Gastrocnemius medialis (tissue), 4 donors: ENCODE results near the gene TMEM132C. TPM values are rescaled to one million over a fixed set of nuclear protein-coding genes. Genes with fewer than 3 reads are reported as not detected.

Experiments used
- ATAC-seq, 2 donors: fragments of 150-250 bp; one replicate each; pipeline ENCODE4 v1.9.1; 2016
- DNase-seq, 2 donors: peaks; one replicate each; pipeline ENCODE4 v3.0.0-alpha.2; 2019
- H3K27ac ChIP-seq, 4 donors: fragments of 200-600 bp; sonication (generic); 1 replicate in 1 of 4; 2 replicates in 3 of 4; pipeline ENCODE4 v1.5.1; 2016 to 2018; ENCODE audit warnings: mild to moderate bottlenecking in 2 of 4, moderate library complexity in 1 of 4
- H3K27me3 ChIP-seq, 3 donors: fragments of 200-600 bp; sonication (generic) in 2 of 3; 1 replicate in 1 of 3; 2 replicates in 2 of 3; pipeline versions ENCODE4 v1.5.1 to v1.6.0; 2016 to 2019; ENCODE audit warnings: mild to moderate bottlenecking in 1 of 3, moderate library complexity in 1 of 3
- H3K36me3 ChIP-seq, 2 donors: fragments of 200-600 bp; sonication (generic) in 1 of 2; one replicate each; pipeline ENCODE4 v1.5.1; 2017 to 2018
- H3K4me1 ChIP-seq, 2 donors: fragments of 200-600 bp; sonication (generic) in 1 of 2; one replicate each; pipeline ENCODE4 v1.5.1; 2016 to 2017; ENCODE audit warnings: mild to moderate bottlenecking in 2 of 2
- H3K4me3 ChIP-seq, 4 donors: fragments of 200-600 bp; sonication (generic) in 3 of 4; 1 replicate in 1 of 4; 2 replicates in 3 of 4; pipeline ENCODE4 v1.5.1; 2016 to 2019; ENCODE audit warnings: mild to moderate bottlenecking in 2 of 4
- H3K9me3 ChIP-seq, 3 donors: fragments of 200-600 bp; sonication (generic) in 2 of 3; 1 replicate in 1 of 3; 2 replicates in 2 of 3; pipeline ENCODE4 v1.5.1; 2016 to 2019
- POLR2A ChIP-seq, 2 donors: fragments of 450-650 bp; IDR thresholded peaks; one replicate each; pipeline ENCODE4 v1.6.1; 2017; ENCODE audit warnings: antibody characterized with exemption in 2 of 2, mild to moderate bottlenecking in 2 of 2, moderate library complexity in 2 of 2
- in situ Hi-C, 4 donors: fragments of 200-750 bp; cut with MboI; loops; one replicate each; pipeline versions ENCODE4 v1.15.0 to v1.8.0; 2017; ENCODE audit warnings: low sequenced_read_pairs in 4 of 4
- intact Hi-C: fragments of 100-400 bp; cut with DNase I; formaldehyde crosslinking; loops from one replicate; pipeline ENCODE4 v1.15.1; 2023; ENCODE audit warnings: low total_unique reads
- total RNA-seq, 4 donors: library from RNA; depleted of rRNA; stranded (reverse); fragments of >200 nt; gene quantifications; one replicate each; pipeline versions ENCODE4 v1.1.0 to v1.2.3, GENCODE V29; 2016
- TF ChIP-seq, protein P1 (sequence below), 5 experiments: fragments of 450-650 bp in 3 of 5; fragments of 200-600 bp in 2 of 5; sonication (generic) in 2 of 5; IDR thresholded peaks in 4 of 5; conservative IDR thresholded peaks in 1 of 5; 1 replicate in 4 of 5; 2 replicates in 1 of 5; pipeline ENCODE4 v1.5.1; 2016 to 2019; ENCODE audit warnings: antibody characterized with exemption in 5 of 5, mild to moderate bottlenecking in 3 of 5, moderate library complexity in 3 of 5

The TMEM132C gene
- total RNA-seq, 4 donors from 2014 or later, result 0.24 to 0.82 (median 0.68) TPM

DNA sequence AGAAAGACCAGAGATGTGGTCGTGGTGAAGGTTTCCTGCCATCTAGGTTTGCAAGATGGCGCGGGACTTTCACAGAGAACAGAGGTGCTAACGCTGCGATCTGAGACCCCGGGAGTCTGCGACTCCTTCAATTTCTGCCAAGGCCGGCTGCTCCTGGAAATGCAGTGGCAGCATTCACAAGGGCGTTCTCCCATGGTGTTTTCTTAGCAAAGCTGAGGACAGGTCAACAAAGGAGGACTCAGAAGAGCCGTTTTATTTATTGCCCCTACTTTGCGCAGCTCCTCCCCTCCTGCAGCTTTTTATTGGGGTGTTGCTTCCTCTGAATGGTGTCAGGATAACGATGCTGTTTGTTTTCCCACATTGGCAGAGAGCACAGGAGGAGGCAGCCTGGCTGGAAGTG is 86.3 kb downstream of the TMEM132C start:
- in situ Hi-C loops (no loop called here), intact Hi-C loops (no loop called here)
- no peak for TF ChIP-seq POLR2A (IDR thresholded peaks at IDR 0.05)
- TF ChIP-seq, protein P1, sequence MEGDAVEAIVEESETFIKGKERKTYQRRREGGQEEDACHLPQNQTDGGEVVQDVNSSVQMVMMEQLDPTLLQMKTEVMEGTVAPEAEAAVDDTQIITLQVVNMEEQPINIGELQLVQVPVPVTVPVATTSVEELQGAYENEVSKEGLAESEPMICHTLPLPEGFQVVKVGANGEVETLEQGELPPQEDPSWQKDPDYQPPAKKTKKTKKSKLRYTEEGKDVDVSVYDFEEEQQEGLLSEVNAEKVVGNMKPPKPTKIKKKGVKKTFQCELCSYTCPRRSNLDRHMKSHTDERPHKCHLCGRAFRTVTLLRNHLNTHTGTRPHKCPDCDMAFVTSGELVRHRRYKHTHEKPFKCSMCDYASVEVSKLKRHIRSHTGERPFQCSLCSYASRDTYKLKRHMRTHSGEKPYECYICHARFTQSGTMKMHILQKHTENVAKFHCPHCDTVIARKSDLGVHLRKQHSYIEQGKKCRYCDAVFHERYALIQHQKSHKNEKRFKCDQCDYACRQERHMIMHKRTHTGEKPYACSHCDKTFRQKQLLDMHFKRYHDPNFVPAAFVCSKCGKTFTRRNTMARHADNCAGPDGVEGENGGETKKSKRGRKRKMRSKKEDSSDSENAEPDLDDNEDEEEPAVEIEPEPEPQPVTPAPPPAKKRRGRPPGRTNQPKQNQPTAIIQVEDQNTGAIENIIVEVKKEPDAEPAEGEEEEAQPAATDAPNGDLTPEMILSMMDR (IDR thresholded peaks at IDR 0.05 in 4 of 5, conservative IDR thresholded peaks at IDR 0.05 in 1 of 5), result no peak

DNA sequence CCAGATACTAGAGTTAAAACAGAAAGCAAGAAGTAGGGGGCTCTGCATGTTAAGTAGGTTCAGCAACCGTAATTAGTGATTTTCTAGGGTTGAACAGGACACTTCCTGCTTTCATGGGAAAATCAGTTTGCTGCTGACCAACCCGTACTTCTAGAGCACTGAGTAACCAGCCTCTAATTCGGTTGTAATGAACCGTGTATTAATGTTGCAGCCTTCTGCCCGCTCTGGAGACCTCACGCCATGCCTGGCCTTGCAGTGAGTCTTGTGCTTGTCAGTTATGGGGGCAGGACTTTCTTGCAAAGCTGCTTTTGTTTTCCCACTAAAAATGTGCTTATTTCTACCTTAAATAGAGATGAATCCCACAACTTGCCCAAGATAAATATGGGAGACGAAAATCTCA is 89.6 kb downstream of the TMEM132C start:
- DNase-seq (no peak), ATAC-seq (no peak)
- no peaks in the 10 kb centered on the region for H3K36me3 ChIP-seq
- in situ Hi-C loops (no loop called here), intact Hi-C loops (no loop called here)
- TF ChIP-seq, protein P1 (IDR thresholded peaks at IDR 0.05 in 4 of 5, conservative IDR thresholded peaks at IDR 0.05 in 1 of 5), result no peak
- TF ChIP-seq POLR2A (IDR thresholded peaks at IDR 0.05), result no peak
- H3K4me3 ChIP-seq, result no peak overlapping the region
- H3K4me1 ChIP-seq, result no peaks in the 10 kb centered on the region
- H3K9me3 ChIP-seq, result no peaks in the 10 kb centered on the region
- no peak overlapping the region for H3K27ac ChIP-seq
- H3K27me3 ChIP-seq, result peaks cover 0 to 7% (median 0%) of the 10 kb centered on the region in 3 donors

More for the DNA sequence above, 86.3 kb downstream of the TMEM132C start:
- peaks cover 0 to 7% (median 0%) of the 10 kb centered on the region in 3 donors for H3K27me3 ChIP-seq
- H3K4me1 ChIP-seq, result no peaks in the 10 kb centered on the region
- H3K4me3 ChIP-seq, result no peak overlapping the region
- no peak overlapping the region for H3K27ac ChIP-seq
- H3K36me3 ChIP-seq, result no peaks in the 10 kb centered on the region
- no peaks in the 10 kb centered on the region for H3K9me3 ChIP-seq
- no peak for DNase-seq
- ATAC-seq, result no peak

DNA sequence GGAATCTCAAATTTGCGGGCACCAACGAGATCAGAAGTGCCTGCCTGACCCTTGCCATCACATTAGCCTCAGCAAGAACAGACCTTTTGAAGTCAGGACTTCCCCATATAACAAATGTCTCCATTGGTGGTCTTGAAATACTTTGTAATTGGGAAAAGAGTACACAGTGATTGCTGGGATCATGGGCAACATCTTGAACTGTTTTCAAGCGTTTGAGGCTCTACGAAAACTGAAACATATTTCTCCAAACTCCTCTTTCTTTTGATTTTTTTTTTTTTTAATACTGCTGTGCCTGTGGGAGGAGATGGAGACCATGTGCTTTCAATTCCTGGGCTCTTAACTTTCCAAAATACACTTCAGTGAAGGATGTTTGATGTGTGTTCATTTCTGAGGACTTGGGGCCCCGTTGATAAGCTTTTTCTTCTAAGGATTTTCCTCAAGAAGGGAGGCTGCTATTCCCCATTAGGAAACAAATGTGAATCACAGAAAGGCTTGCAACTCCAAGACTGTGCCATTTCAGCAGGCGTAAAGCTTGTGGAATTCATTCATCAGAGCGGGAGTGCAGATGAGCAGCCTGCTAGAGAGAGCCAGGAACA is 94.5 kb downstream of the TMEM132C start:
- H3K9me3 ChIP-seq, result no peaks in the 10 kb centered on the region
- no peaks in the 10 kb centered on the region for H3K36me3 ChIP-seq
- H3K4me1 ChIP-seq, result peaks cover 0 to 3% of the 10 kb centered on the region in 2 donors
- H3K4me3 ChIP-seq, result no peak overlapping the region
- peaks cover 0 to 4% (median 4%) of the 10 kb centered on the region in 3 donors for H3K27me3 ChIP-seq
- H3K27ac ChIP-seq, result no peak overlapping the region
- no peak for ATAC-seq
- intact Hi-C loops, result no loop called here
- no peak for TF ChIP-seq POLR2A (IDR thresholded peaks at IDR 0.05)
- TF ChIP-seq, protein P1 (IDR thresholded peaks at IDR 0.05 in 4 of 5, conservative IDR thresholded peaks at IDR 0.05 in 1 of 5), result no peak
- in situ Hi-C loops, result no loop called here
- DNase-seq, result no peak

DNA sequence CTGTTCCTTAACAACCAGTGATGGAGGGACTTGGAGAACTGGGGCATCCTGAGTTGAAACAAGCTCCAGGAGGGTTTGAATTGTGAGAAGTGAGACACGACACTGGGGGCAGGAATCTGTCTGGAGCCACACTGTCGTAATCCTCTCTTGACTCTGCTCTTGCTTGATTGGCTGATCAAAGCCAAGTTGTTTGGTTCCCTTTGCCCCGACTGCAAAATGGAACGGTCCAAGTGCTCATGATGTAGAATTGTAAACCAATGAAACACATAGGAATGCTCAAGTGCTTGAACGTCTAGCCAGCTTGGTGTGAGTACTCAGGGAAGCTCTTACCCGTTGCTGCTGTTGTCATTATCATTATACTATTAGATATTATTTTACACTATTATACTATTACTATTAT is 98.1 kb downstream of the TMEM132C start:
- in situ Hi-C loops (no loop called here), intact Hi-C loops (no loop called here)
- ATAC-seq, result no peak
- Histone ChIP-seq H3K27ac (no peak overlapping the region), H3K36me3 (no peaks in the 10 kb centered on the region), H3K4me3 (no peak overlapping the region), H3K4me1 (peaks cover 0 to 3% of the 10 kb centered on the region in 2 donors), H3K27me3 (peaks cover 0 to 4% (median 4%) of the 10 kb centered on the region in 3 donors), H3K9me3 (no peaks in the 10 kb centered on the region)
- TF ChIP-seq POLR2A (IDR thresholded peaks at IDR 0.05), result no peak
- TF ChIP-seq, protein P1 (IDR thresholded peaks at IDR 0.05 in 4 of 5, conservative IDR thresholded peaks at IDR 0.05 in 1 of 5), result no peak
- DNase-seq, result no peak
